Esophagus (tissue), 2 donors: Measurements from ENCODE around the gene FCHO2. TPM values are rescaled to one million over a fixed set of nuclear protein-coding genes. Genes with fewer than 3 reads are reported as not detected.

Experiments used
- H3K27ac ChIP-seq, 2 donors: one replicate each; pipeline ENCODE4 v1.5.1; 2013; ENCODE audit warnings: low read depth in 2 of 2, mild to moderate bottlenecking in 2 of 2, inconsistent platforms in 1 of 2, low read length in 1 of 2, moderate library complexity in 1 of 2
- H3K27me3 ChIP-seq, 2 donors: one replicate each; pipeline ENCODE4 v1.6.1; 2013; ENCODE audit warnings: low read length in 2 of 2, control low read depth in 1 of 2, mild to moderate bottlenecking in 1 of 2; ENCODE audit not compliant: insufficient read depth in 2 of 2, control insufficient read depth in 1 of 2
- H3K36me3 ChIP-seq, 2 donors: one replicate each; pipeline ENCODE4 v1.6.1; 2013; ENCODE audit warnings: low read length in 1 of 2; ENCODE audit not compliant: control insufficient read depth in 2 of 2, insufficient read depth in 2 of 2
- H3K4me1 ChIP-seq, 2 donors: one replicate each; pipeline ENCODE4 v1.6.1; 2013; ENCODE audit warnings: low read length in 1 of 2; ENCODE audit not compliant: control insufficient read depth in 2 of 2, insufficient read depth in 2 of 2
- H3K4me3 ChIP-seq, 2 donors: one replicate each; pipeline ENCODE4 v1.5.1; 2013; ENCODE audit warnings: low read length in 2 of 2, mild to moderate bottlenecking in 2 of 2, low read depth in 1 of 2, moderate library complexity in 1 of 2
- H3K9me3 ChIP-seq, 2 donors: one replicate each; pipeline ENCODE4 v1.6.1; 2013; ENCODE audit warnings: mild to moderate bottlenecking in 2 of 2, low read depth in 1 of 2, low read length in 1 of 2, moderate library complexity in 1 of 2; ENCODE audit not compliant: control insufficient read depth in 2 of 2, insufficient read depth in 1 of 2
- WGBS, 2 donors: extraction: QIAGEN DNeasy Blood & Tissue Kit; methylation state at CpG; one replicate each; pipeline ENCODE4 v1.1.7; 2013; 5-methylcytosine and 5-hydroxymethylcytosine counted together
- polyA plus RNA-seq, 2 donors: library from polyadenylated mRNA; stranded (reverse); fragments of 200-250 nt; gene quantifications; one replicate each; pipeline ENCODE4 v1.2.3, GENCODE V29; 2013
- donor health status: healthy with polysubstance abuse.
- donor health status: Bipolar disorder and iron deficiency.

FCHO2 gene
- polyA plus RNA-seq, 2 donors = 20.5 to 33.7 TPM

- no peaks in the 10 kb centered on the region for H3K4me1 ChIP-seq
- 96% methylated on average over 5 of the region's 5 CpGs for WGBS, 2 donors
- H3K27me3 ChIP-seq = no peaks in the 10 kb centered on the region
- H3K9me3 ChIP-seq = no peaks in the 10 kb centered on the region
- no peak overlapping the region for H3K4me3 ChIP-seq
- H3K36me3 ChIP-seq = peaks cover 2 to 4% of the 10 kb centered on the region in 2 donors
- H3K27ac ChIP-seq = no peak overlapping the region
Measured at GRCh38 chr5:73037545-73037944, 81.7 kb downstream of the FCHO2 start.

- peaks cover 2 to 4% of the 10 kb centered on the region in 2 donors for H3K36me3 ChIP-seq
Measured at GRCh38 chr5:73039082-73039481, 83.2 kb downstream of the FCHO2 start.

GRCh38 chr5:73042993-73043392, 87.2 kb downstream of the FCHO2 start:
- H3K4me1 ChIP-seq = no peaks in the 10 kb centered on the region
- no peaks in the 10 kb centered on the region for H3K9me3 ChIP-seq
- H3K27me3 ChIP-seq = no peaks in the 10 kb centered on the region
- H3K36me3 ChIP-seq = peaks cover 0 to 2% of the 10 kb centered on the region in 2 donors
- H3K4me3 ChIP-seq = no peak overlapping the region
- no peak overlapping the region for H3K27ac ChIP-seq

More at GRCh38 chr5:73039082-73039481, 83.2 kb downstream of the FCHO2 start:
- no peak overlapping the region for H3K27ac ChIP-seq
- no peaks in the 10 kb centered on the region for H3K9me3 ChIP-seq
- H3K4me1 ChIP-seq = no peaks in the 10 kb centered on the region
- H3K4me3 ChIP-seq = no peak overlapping the region
- no peaks in the 10 kb centered on the region for H3K27me3 ChIP-seq

- no peak overlapping the region for H3K27ac ChIP-seq
- no peaks in the 10 kb centered on the region for H3K9me3 ChIP-seq
- H3K4me3 ChIP-seq = no peak overlapping the region
- no peaks in the 10 kb centered on the region for H3K36me3 ChIP-seq
- H3K27me3 ChIP-seq = no peaks in the 10 kb centered on the region
- no peaks in the 10 kb centered on the region for H3K4me1 ChIP-seq
Measured at GRCh38 chr5:73044546-73044945, 88.7 kb downstream of the FCHO2 start.

GRCh38 chr5:73045623-73046022, 89.8 kb downstream of the FCHO2 start:
- no peaks in the 10 kb centered on the region for H3K4me1 ChIP-seq
- no peak overlapping the region for H3K27ac ChIP-seq
- H3K36me3 ChIP-seq = no peaks in the 10 kb centered on the region
- H3K27me3 ChIP-seq = no peaks in the 10 kb centered on the region
- no peaks in the 10 kb centered on the region for H3K9me3 ChIP-seq
- H3K4me3 ChIP-seq = no peak overlapping the region
- 91 to 97% methylated on average over 1 of the region's 1 CpG for WGBS, 2 donors

- WGBS, 2 donors = 89% methylated on average over 2 of the region's 2 CpGs
- Histone ChIP-seq H3K4me3 (no peak overlapping the region), H3K9me3 (no peaks in the 10 kb centered on the region), H3K4me1 (no peaks in the 10 kb centered on the region), H3K27me3 (no peaks in the 10 kb centered on the region), H3K36me3 (no peaks in the 10 kb centered on the region), H3K27ac (no peak overlapping the region)
Measured at GRCh38 chr5:73061593-73061992, 105.8 kb downstream of the FCHO2 start.

GRCh38 chr5:73066466-73066865, 110.6 kb downstream of the FCHO2 start:
- Histone ChIP-seq H3K27me3 (no peaks in the 10 kb centered on the region), H3K4me1 (no peaks in the 10 kb centered on the region), H3K9me3 (no peaks in the 10 kb centered on the region), H3K4me3 (no peak overlapping the region), H3K27ac (no peak overlapping the region), H3K36me3 (no peaks in the 10 kb centered on the region)
- WGBS, 2 donors = 80 to 84% methylated on average over 2 of the region's 2 CpGs

- no peaks in the 10 kb centered on the region for H3K36me3 ChIP-seq
- 87 to 90% methylated on average over 1 of the region's 1 CpG for WGBS, 2 donors
Measured at GRCh38 chr5:73067213-73067612, 111.4 kb downstream of the FCHO2 start.

GRCh38 chr5:73081093-73081492, 125.3 kb downstream of the FCHO2 start:
- H3K27me3 ChIP-seq = no peaks in the 10 kb centered on the region
- no peaks in the 10 kb centered on the region for H3K4me1 ChIP-seq
- H3K9me3 ChIP-seq = no peaks in the 10 kb centered on the region
- no peak overlapping the region for H3K27ac ChIP-seq
- no peak overlapping the region for H3K4me3 ChIP-seq
- H3K36me3 ChIP-seq = peaks cover 2% of the 10 kb centered on the region in 2 donors
- 85 to 93% methylated on average over 4 of the region's 4 CpGs for WGBS, 2 donors

More at GRCh38 chr5:73067213-73067612, 111.4 kb downstream of the FCHO2 start:
- no peak overlapping the region for H3K27ac ChIP-seq
- no peaks in the 10 kb centered on the region for H3K9me3 ChIP-seq
- no peaks in the 10 kb centered on the region for H3K27me3 ChIP-seq
- no peak overlapping the region for H3K4me3 ChIP-seq
- H3K4me1 ChIP-seq = no peaks in the 10 kb centered on the region

- Histone ChIP-seq H3K9me3 (no peaks in the 10 kb centered on the region), H3K4me3 (no peak overlapping the region), H3K36me3 (no peaks in the 10 kb centered on the region), H3K4me1 (no peaks in the 10 kb centered on the region), H3K27me3 (no peaks in the 10 kb centered on the region), H3K27ac (no peak overlapping the region)
- WGBS, 2 donors = 89% methylated on average over 4 of the region's 4 CpGs
Measured at GRCh38 chr5:73088026-73088425, 132.2 kb downstream of the FCHO2 start.
